Natural killer cell (primary cell): Measurements from ENCODE around the gene XIRP1. TPM values are rescaled to one million over a fixed set of nuclear protein-coding genes. Genes with fewer than 3 reads are reported as not detected.

Experiments used
- ATAC-seq, 3 donors: fragments of 150-1000 bp in 2 of 3; fragments of 200-7000 bp in 1 of 3; cut with Tn5 transposase; 1 replicate in 1 of 3; 2 replicates in 2 of 3; pipeline ENCODE4 v1.10.0; 2021; ENCODE audit warnings: mild to moderate bottlenecking in 2 of 3, moderate library complexity in 2 of 3
- DNase-seq, 2 donors: peaks; one replicate each; pipeline versions ENCODE4 v3.0.0 to v3.0.0-alpha.2; 2013 to 2021; ENCODE audit warnings: mixed read lengths in 1 of 2
- H3K27ac ChIP-seq: one replicate; pipeline ENCODE4 v1.5.1; 2013; ENCODE audit warnings: mild to moderate bottlenecking, low read length
- H3K27me3 ChIP-seq: one replicate; pipeline ENCODE4 v1.6.1; 2013; ENCODE audit warnings: low read length; ENCODE audit not compliant: control insufficient read depth, insufficient read depth
- H3K36me3 ChIP-seq: one replicate; pipeline ENCODE4 v1.6.1; 2013; ENCODE audit warnings: low read length; ENCODE audit not compliant: control insufficient read depth, insufficient read depth
- H3K4me1 ChIP-seq: one replicate; pipeline ENCODE4 v1.6.1; 2013; ENCODE audit warnings: low read length; ENCODE audit not compliant: control insufficient read depth, insufficient read depth
- H3K4me3 ChIP-seq: one replicate; pipeline ENCODE4 v1.5.1; 2013; ENCODE audit warnings: low read length
- H3K9me3 ChIP-seq: one replicate; pipeline ENCODE4 v1.6.1; 2013; ENCODE audit warnings: low read length; ENCODE audit not compliant: control insufficient read depth, insufficient read depth
- H3K27ac Mint-ChIP-seq, 2 donors: one replicate each; pipeline ENCODE4 v1.8.0; 2022; ENCODE audit warnings: mild to moderate bottlenecking in 2 of 2, mixed read lengths in 2 of 2, moderate library complexity in 1 of 2
- H3K27me3 Mint-ChIP-seq, 2 donors: one replicate each; pipeline ENCODE4 v1.8.0; 2022; ENCODE audit warnings: low read depth in 2 of 2, mixed read lengths in 2 of 2
- H3K36me3 Mint-ChIP-seq: one replicate; pipeline ENCODE4 v1.8.0; 2022; ENCODE audit warnings: mixed read lengths
- H3K4me1 Mint-ChIP-seq, 2 donors: one replicate each; pipeline ENCODE4 v1.8.0; 2022; ENCODE audit warnings: mixed read lengths in 2 of 2
- H3K4me3 Mint-ChIP-seq: one replicate; pipeline ENCODE4 v1.8.0; 2022; ENCODE audit warnings: mild to moderate bottlenecking, moderate library complexity, mixed read lengths
- H3K9me3 Mint-ChIP-seq, 2 donors: one replicate each; pipeline ENCODE4 v1.8.0; 2022; ENCODE audit warnings: mixed read lengths in 2 of 2
- CTCF ChIP-seq: fragments of 200-600 bp; IDR thresholded peaks from one replicate; pipeline ENCODE4 v1.8.0; 2022; ENCODE audit warnings: antibody characterized with exemption
- WGBS: methylation state at CpG from one replicate; pipeline ENCODE4 v1.1.7; 2013; ENCODE audit warnings: missing lambda C conversion rate; ENCODE audit not compliant: insufficient coverage; 5-methylcytosine and 5-hydroxymethylcytosine counted together
- intact Hi-C: fragments of 100-400 bp; cut with micrococcal nuclease; formaldehyde crosslinking; loops from one replicate; pipeline ENCODE4 v1.14.2; 2022
- total RNA-seq, 4 donors: library from RNA; stranded (reverse); fragments of 120-200 nt in 1 of 4; gene quantifications; one replicate each; pipeline versions ENCODE4 v1.2.3 to v1.2.4, GENCODE V29; 2013 to 2022

Gene XIRP1
- total RNA-seq, 3 donors from 2014 or later (not counting 1 experiment from before 2014, with no cell fraction given), result 0.14 to 0.40 (median 0.24) TPM

- Mint-ChIP-seq H3K4me1 (peaks cover 8 to 22% of the 10 kb centered on the region in 2 donors), H3K27ac (no peak overlapping the region)
These were observed 5.7 kb downstream of the XIRP1 start for GRCh38 chr3:39186692-39187151.

GRCh38 chr3:39185959-39186691, 6.3 kb downstream of the XIRP1 start:
- 90% methylated on average over 14 of the region's 14 CpGs for WGBS

More at GRCh38 chr3:39186692-39187151, 5.7 kb downstream of the XIRP1 start:
- no peak for DNase-seq
- Mint-ChIP-seq H3K4me3 (no peak overlapping the region), H3K9me3 (no peaks in the 10 kb centered on the region), H3K27me3 (no peaks in the 10 kb centered on the region), H3K36me3 (no peaks in the 10 kb centered on the region)
- no peaks in the 10 kb centered on the region for H3K27me3 ChIP-seq
- H3K9me3 ChIP-seq, result no peaks in the 10 kb centered on the region
- H3K27ac ChIP-seq, result no peak overlapping the region
- H3K4me3 ChIP-seq, result no peak overlapping the region
- intact Hi-C loops, result loop anchor here (10.0 kb wide), 1 partner anchor 82 kb away; the partner anchor contains the start of genes GORASP1 and TTC21A
- TF ChIP-seq CTCF, result no peak
- no peaks in the 10 kb centered on the region for H3K36me3 ChIP-seq
- H3K4me1 ChIP-seq, result peaks cover 18% of the 10 kb centered on the region
- no peak for ATAC-seq
- WGBS, result 95% methylated on average over 11 of the region's 11 CpGs

GRCh38 chr3:39185326-39185958, 7.0 kb downstream of the XIRP1 start:
- ATAC-seq (no peak), DNase-seq (no peak)
- H3K4me3 ChIP-seq, result no peak overlapping the region
- no peaks in the 10 kb centered on the region for H3K36me3 Mint-ChIP-seq
- H3K4me3 Mint-ChIP-seq, result no peak overlapping the region
- no peaks in the 10 kb centered on the region for H3K36me3 ChIP-seq
- 93% methylated on average over 9 of the region's 9 CpGs for WGBS
- no peak for TF ChIP-seq CTCF
- no peaks in the 10 kb centered on the region for H3K27me3 ChIP-seq
- H3K9me3 ChIP-seq, result no peaks in the 10 kb centered on the region
- peaks cover 15 to 20% of the 10 kb centered on the region in 2 donors for H3K4me1 Mint-ChIP-seq
- intact Hi-C loops, result loop anchor here (10.0 kb wide), 1 partner anchor 81 kb away; the partner anchor contains the start of genes GORASP1 and TTC21A
- no peak overlapping the region for H3K27ac Mint-ChIP-seq
- H3K9me3 Mint-ChIP-seq, result no peaks in the 10 kb centered on the region
- H3K4me1 ChIP-seq, result peaks cover 16% of the 10 kb centered on the region
- no peak overlapping the region for H3K27ac ChIP-seq
- no peaks in the 10 kb centered on the region for H3K27me3 Mint-ChIP-seq

More at GRCh38 chr3:39185959-39186691, 6.3 kb downstream of the XIRP1 start:
- ATAC-seq (no peak), DNase-seq (no peak)
- peaks cover 11 to 21% of the 10 kb centered on the region in 2 donors for H3K4me1 Mint-ChIP-seq
- no peak overlapping the region for H3K27ac ChIP-seq
- H3K4me3 Mint-ChIP-seq, result no peak overlapping the region
- no peaks in the 10 kb centered on the region for H3K9me3 ChIP-seq
- no peaks in the 10 kb centered on the region for H3K36me3 Mint-ChIP-seq
- no peaks in the 10 kb centered on the region for H3K36me3 ChIP-seq
- intact Hi-C loops, result loop anchor here (10.0 kb wide), 1 partner anchor 81 kb away; the partner anchor contains the start of genes GORASP1 and TTC21A
- H3K27ac Mint-ChIP-seq, result no peak overlapping the region
- no peaks in the 10 kb centered on the region for H3K27me3 Mint-ChIP-seq
- no peak overlapping the region for H3K4me3 ChIP-seq
- H3K4me1 ChIP-seq, result peaks cover 18% of the 10 kb centered on the region
- no peaks in the 10 kb centered on the region for H3K27me3 ChIP-seq
- no peaks in the 10 kb centered on the region for H3K9me3 Mint-ChIP-seq
- TF ChIP-seq CTCF, result no peak
